ENCODE results near the gene ATP2A3.

GRCh38 chr17:4001048-4001590 lies 36.9 kb upstream of the ATP2A3 start:
- TF ChIP-seq TAF1 (IDR thresholded peaks at IDR 0.05; ENCODE audit: borderline replicate concordance, insufficient read depth, low read length) (no peak), POLR2AphosphoS5 (IDR thresholded peaks at IDR 0.05; ENCODE audit: low read depth, low read length) (no peak), REST (IDR thresholded peaks at IDR 0.05; ENCODE audit: insufficient read depth in 1 of 2, low read depth in 2 of 2, low read length in 2 of 2) (no peak), SIN3A (IDR thresholded peaks at IDR 0.05; ENCODE audit: borderline replicate concordance, insufficient read depth, low read length) (no peak)

Data from PFSK-1 (cell line).